Endothelial cell of umbilical vein (primary cell): Measurements from ENCODE around the gene GGT6. TPM values are rescaled to one million over a fixed set of nuclear protein-coding genes. Genes with fewer than 3 reads are reported as not detected.

Experiments
- BruUV-seq: library from RNA; stranded (reverse); fragments of 400-500 nt; replicated peaks from 2 replicates; lab custom pipeline; 2021; lab: Mats Ljungman, UMichigan
- CTCF ChIA-PET: fragments of 300-600, 350-600 bp; sonication (Branson Sonifier 250); formaldehyde crosslinking; loops from one replicate; lab custom pipeline; 2021; ENCODE audit warnings: antibody characterized with exemption, inconsistent platforms; lab: Charles Lee
- POLR2A ChIA-PET: fragments of 300-600, 350-600 bp; sonication (Branson Sonifier 250); formaldehyde crosslinking; loops from one replicate; lab custom pipeline; 2021; ENCODE audit warnings: antibody characterized with exemption, inconsistent platforms; lab: Charles Lee
- DNase-seq: peaks from one replicate; pipeline ENCODE4 v3.0.0-alpha.2; 2011; ENCODE audit warnings: low read depth, low spot score
- FAIRE-seq: peaks from 2 replicates; lab custom pipeline; 2011; peaks lifted over from hg19 to GRCh38; lab: Jason Lieb, UNC
- H2AFZ ChIP-seq: 2 replicates; pipeline ENCODE4 v1.6.0; 2012; ENCODE audit warnings: low read depth, low read length, control low read depth, inconsistent platforms
- H3K27ac ChIP-seq: 2 replicates; pipeline ENCODE4 v1.5.1; 2011; ENCODE audit warnings: low read depth, mild to moderate bottlenecking, control low read depth, low read length, moderate library complexity; ENCODE audit not compliant: insufficient read depth
- H3K27me3 ChIP-seq, 2 experiments: 2 replicates each; pipeline versions ENCODE4 v1.6.0 to v1.6.1; 2011; ENCODE audit warnings: low read length in 2 of 2, mixed read lengths in 1 of 2; ENCODE audit not compliant: control insufficient read depth in 2 of 2, insufficient read depth in 2 of 2
- H3K36me3 ChIP-seq, 2 experiments: 2 replicates in 1 of 2; 3 replicates in 1 of 2; pipeline ENCODE4 v1.5.1; 2011; ENCODE audit warnings: low read length in 2 of 2, mild to moderate bottlenecking in 1 of 2, moderate library complexity in 1 of 2; ENCODE audit not compliant: control insufficient read depth in 2 of 2, insufficient read depth in 2 of 2; ENCODE audit errors: extremely low read depth in 1 of 2
- H3K4me1 ChIP-seq: 3 replicates; pipeline ENCODE4 v1.5.1; 2011; ENCODE audit warnings: mild to moderate bottlenecking, low read length; ENCODE audit not compliant: control insufficient read depth, insufficient read depth; ENCODE audit errors: extremely low read depth
- H3K4me2 ChIP-seq: 2 replicates; pipeline ENCODE4 v1.6.1; 2011; ENCODE audit warnings: low read length, control low read depth, mixed read lengths; ENCODE audit not compliant: insufficient read depth
- H3K4me3 ChIP-seq, 3 experiments: fragments of 200-600 bp in 1 of 3; sonication (generic), shearing (Covaris generic) in 1 of 3; replicated peaks in 1 of 3; 2 replicates each; pipeline ENCODE4 v1.5.1; 2011 to 2016; ENCODE audit warnings: control low read depth in 3 of 3, low read length in 3 of 3, mild to moderate bottlenecking in 2 of 3, inconsistent platforms in 1 of 3, low read depth in 1 of 3, moderate library complexity in 1 of 3; ENCODE audit not compliant: insufficient read depth in 1 of 3
- H3K79me2 ChIP-seq: 2 replicates; pipeline ENCODE4 v1.6.0; 2012; ENCODE audit warnings: low read length, inconsistent platforms; ENCODE audit not compliant: control insufficient read depth, insufficient read depth
- H3K9ac ChIP-seq: replicated peaks from 2 replicates; pipeline ENCODE3; 2011; ENCODE audit warnings: low read length, control low read depth; ENCODE audit not compliant: insufficient read depth; ENCODE audit errors: extremely low read depth
- H3K9me1 ChIP-seq: replicated peaks from 3 replicates; pipeline ENCODE4 v1.6.0; 2011; ENCODE audit warnings: mild to moderate bottlenecking, low read length; ENCODE audit not compliant: control insufficient read depth, insufficient read depth; ENCODE audit errors: extremely low read depth
- H3K9me3 ChIP-seq: replicated peaks from 2 replicates; pipeline ENCODE4 v1.5.1; 2012; ENCODE audit warnings: low read length, inconsistent platforms; ENCODE audit not compliant: control insufficient read depth, insufficient read depth
- H4K20me1 ChIP-seq: replicated peaks from 2 replicates; pipeline ENCODE3; 2011; ENCODE audit warnings: mild to moderate bottlenecking, low read length; ENCODE audit not compliant: control insufficient read depth, insufficient read depth; ENCODE audit errors: extremely low read depth
- CTCF ChIP-seq, 2 donors: IDR thresholded peaks; 1 replicate in 1 of 2; 2 replicates in 1 of 2; pipeline ENCODE4 v1.5.1; 2011; ENCODE audit warnings: low read length in 2 of 2, mild to moderate bottlenecking in 2 of 2, moderate library complexity in 2 of 2, control low read depth in 1 of 2, inconsistent platforms in 1 of 2, low read depth in 1 of 2; ENCODE audit not compliant: insufficient read depth in 1 of 2; ENCODE audit errors: extremely low read depth in 1 of 2
- EZH2 ChIP-seq: IDR thresholded peaks from 2 replicates; pipeline ENCODE4 v1.6.1; 2012; ENCODE audit warnings: borderline replicate concordance, low read depth, mild to moderate bottlenecking, moderate library complexity, low read length, inconsistent platforms; ENCODE audit not compliant: severe bottlenecking
- FOS ChIP-seq: IDR thresholded peaks from 2 replicates; pipeline ENCODE4 v1.6.1; 2011; ENCODE audit warnings: mild to moderate bottlenecking, low read length, moderate library complexity, borderline replicate concordance; ENCODE audit not compliant: insufficient read depth
- GATA2 ChIP-seq: IDR thresholded peaks from 2 replicates; pipeline ENCODE4 v1.7.0; 2011; ENCODE audit warnings: low read depth, mild to moderate bottlenecking, moderate library complexity, mixed read lengths, low read length; ENCODE audit not compliant: insufficient read length, insufficient read depth
- JUN ChIP-seq: IDR thresholded peaks from 2 replicates; pipeline ENCODE4 v1.6.1; 2011; ENCODE audit warnings: borderline replicate concordance, low read depth; ENCODE audit not compliant: insufficient read length, insufficient read depth
- MAX ChIP-seq: IDR thresholded peaks from 2 replicates; pipeline ENCODE4 v1.6.1; 2011; ENCODE audit not compliant: insufficient read depth, insufficient read length
- MYC ChIP-seq: IDR thresholded peaks from one replicate; pipeline ENCODE4 v1.6.1; 2011; ENCODE audit warnings: mild to moderate bottlenecking, low read depth, low read length
- POLR2A ChIP-seq: IDR thresholded peaks from 2 replicates; pipeline ENCODE4 v1.6.1; 2012; ENCODE audit warnings: low read depth, mild to moderate bottlenecking, control low read depth, low read length
- POLR2AphosphoS5 ChIP-seq: IDR thresholded peaks from 2 replicates; pipeline ENCODE4 v1.6.1; 2012; ENCODE audit warnings: low read depth, mild to moderate bottlenecking, control low read depth, low read length, moderate library complexity; ENCODE audit not compliant: insufficient read depth
- dilution Hi-C: fragments of 300-500 bp; cut with MboI; formaldehyde crosslinking; loops from one replicate; pipeline ENCODE4 v1.15.0; 2019; ENCODE audit warnings: low sequenced_read_pairs; ENCODE audit not compliant: extremely low pct_ligation_motif_present
- intact Hi-C: fragments of 100-400 bp; cut with micrococcal nuclease; formaldehyde crosslinking; loops from one replicate; pipeline ENCODE4 v1.10.0; 2022
- polyA plus RNA-seq, 4 experiments: library from polyadenylated mRNA; depleted of rRNA in 3 of 4; stranded (reverse) in 3 of 4; unstranded in 1 of 4; fragments of >200 nt; gene quantifications; 2 replicates each; pipeline versions ENCODE4 v1.2.1 to v1.2.3, GENCODE V29; 2011 to 2012; ENCODE audit warnings: missing spikeins in 1 of 4
- total RNA-seq: library from RNA; stranded (reverse); gene quantifications from 2 replicates; pipeline ENCODE4 v1.2.3, GENCODE V29; 2021

Gene GGT6
- total and polyA plus RNA-seq, 2 donors (not counting 3 experiments of a cell fraction or from before 2014, with no cell fraction given), result not detected

- dilution Hi-C loops, result no loop called here
- H3K9me1 ChIP-seq, result no peaks in the 10 kb centered on the region
- ChIA-PET CTCF (interaction anchor here (0.7 to 6.7 kb wide), 10 partner anchors 13 to 338 kb away, joined by 3 to 31 read pairs (median 4); partner anchors contain the start of genes MYBBP1A and SPNS2), POLR2A (interaction anchor here (0.8 to 2.4 kb wide), 3 partner anchors 16 to 38 kb away, joined by 3 to 8 read pairs (median 4); partner anchors contain the start of genes MYBBP1A and SPNS2)
- DNase-seq, result no peak
- H3K27me3 ChIP-seq, result no peaks in the 10 kb centered on the region
- H3K79me2 ChIP-seq, result no peaks in the 10 kb centered on the region
- H3K27ac ChIP-seq, result peak overlapping the region; percentile 55
- no peak for FAIRE-seq
- H3K9ac ChIP-seq, result no peak overlapping the region
- no peaks in the 10 kb centered on the region for H4K20me1 ChIP-seq
- no peak overlapping the region for H3K4me3 ChIP-seq
- TF ChIP-seq POLR2A (no peak), CTCF (IDR thresholded peaks at IDR 0.05; ENCODE audit: extremely low read depth in 1 of 2, insufficient read depth in 1 of 2, low read depth in 1 of 2, low read length in 2 of 2) (no peak), GATA2 (no peak), MAX (no peak), JUN (no peak), POLR2AphosphoS5 (no peak), EZH2 (no peak), MYC (no peak), FOS (no peak)
- no peak overlapping the region for H3K4me2 ChIP-seq
- peaks cover 66% of the 10 kb centered on the region for H3K4me1 ChIP-seq
- H3K36me3 ChIP-seq, result peaks cover 5 to 37% of the 10 kb centered on the region in 2 experiments
- H3K9me3 ChIP-seq, result no peaks in the 10 kb centered on the region
- no peak overlapping the region for H2AFZ ChIP-seq
- intact Hi-C loops, result no loop called here
- BruUV-seq, result TSS peak; percentile 38
These were observed 22.7 kb downstream of the GGT6 start for GRCh38 chr17:4537451-4538235.
